DND-41 (cell line): ENCODE data around the gene CNTN6.

Experiments
- EZH2 ChIP-seq: IDR thresholded peaks from 3 replicates; pipeline ENCODE4 v1.6.1; 2012; ENCODE audit warnings: borderline replicate concordance, low read depth, mild to moderate bottlenecking, moderate library complexity, low read length, inconsistent platforms; ENCODE audit not compliant: severe bottlenecking
- TF ChIP-seq, protein P1 (sequence below): IDR thresholded peaks from 2 replicates; pipeline ENCODE4 v1.5.1; 2012; ENCODE audit warnings: borderline replicate concordance, low read length, moderate library complexity, mild to moderate bottlenecking; ENCODE audit not compliant: poor library complexity, severe bottlenecking; ENCODE audit errors: extremely low read depth

DNA sequence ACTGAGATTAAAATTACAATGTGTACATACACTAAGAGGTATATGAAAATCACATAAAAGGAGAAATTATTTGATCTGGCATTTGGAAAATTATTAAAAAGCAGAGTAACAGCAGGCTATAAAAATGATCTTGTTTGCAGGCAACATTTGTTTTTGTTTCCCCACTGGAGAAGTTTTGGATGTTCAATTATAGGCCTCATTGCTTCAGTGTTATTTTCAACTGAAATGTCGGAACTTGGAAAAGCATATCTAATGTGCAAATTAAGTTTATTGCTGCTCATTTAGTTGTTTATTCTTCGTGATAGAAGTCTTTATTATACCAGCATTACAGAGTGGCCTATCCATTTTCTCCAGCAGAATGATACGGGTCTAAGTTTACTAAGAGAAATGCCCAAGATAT lies 263.3 kb downstream of the CNTN6 start:
- TF ChIP-seq, protein P1, sequence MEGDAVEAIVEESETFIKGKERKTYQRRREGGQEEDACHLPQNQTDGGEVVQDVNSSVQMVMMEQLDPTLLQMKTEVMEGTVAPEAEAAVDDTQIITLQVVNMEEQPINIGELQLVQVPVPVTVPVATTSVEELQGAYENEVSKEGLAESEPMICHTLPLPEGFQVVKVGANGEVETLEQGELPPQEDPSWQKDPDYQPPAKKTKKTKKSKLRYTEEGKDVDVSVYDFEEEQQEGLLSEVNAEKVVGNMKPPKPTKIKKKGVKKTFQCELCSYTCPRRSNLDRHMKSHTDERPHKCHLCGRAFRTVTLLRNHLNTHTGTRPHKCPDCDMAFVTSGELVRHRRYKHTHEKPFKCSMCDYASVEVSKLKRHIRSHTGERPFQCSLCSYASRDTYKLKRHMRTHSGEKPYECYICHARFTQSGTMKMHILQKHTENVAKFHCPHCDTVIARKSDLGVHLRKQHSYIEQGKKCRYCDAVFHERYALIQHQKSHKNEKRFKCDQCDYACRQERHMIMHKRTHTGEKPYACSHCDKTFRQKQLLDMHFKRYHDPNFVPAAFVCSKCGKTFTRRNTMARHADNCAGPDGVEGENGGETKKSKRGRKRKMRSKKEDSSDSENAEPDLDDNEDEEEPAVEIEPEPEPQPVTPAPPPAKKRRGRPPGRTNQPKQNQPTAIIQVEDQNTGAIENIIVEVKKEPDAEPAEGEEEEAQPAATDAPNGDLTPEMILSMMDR, result no peak
- TF ChIP-seq EZH2, result no peak
